GM23338 (cell line): ENCODE data around the gene USH2A.

ENCODE experiments used
- CREB1 ChIP-seq: fragments of 250-450 bp; sonication (Bioruptor Pico); IDR thresholded peaks from 2 replicates; pipeline ENCODE4 v1.5.0; 2020; ENCODE audit warnings: low read depth, mild to moderate bottlenecking, moderate library complexity
- EZH2 ChIP-seq: fragments of 200-600 bp; sonication (generic); IDR thresholded peaks from one replicate; pipeline ENCODE4 v1.8.0; 2017; ENCODE audit warnings: antibody characterized with exemption, mild to moderate bottlenecking, low read depth; ENCODE audit not compliant: unreplicated experiment
- EZH2phosphoT487 ChIP-seq: fragments of 200-600 bp; sonication (generic); IDR thresholded peaks from one replicate; pipeline ENCODE4 v1.8.1; 2018; ENCODE audit warnings: antibody characterized with exemption; ENCODE audit not compliant: unreplicated experiment
- JUNB ChIP-seq: IDR thresholded peaks from one replicate; pipeline ENCODE4 v1.6.1; 2016; ENCODE audit warnings: antibody characterized with exemption; ENCODE audit not compliant: unreplicated experiment
- NANOG ChIP-seq: IDR thresholded peaks from 2 replicates; pipeline ENCODE4 v1.6.1; 2016; ENCODE audit warnings: antibody characterized with exemption, borderline replicate concordance
- POLR2AphosphoS5 ChIP-seq: IDR thresholded peaks from 2 replicates; pipeline ENCODE4 v1.6.1; 2016; ENCODE audit warnings: antibody characterized with exemption, low read depth
- STAT1 ChIP-seq: IDR thresholded peaks from one replicate; pipeline ENCODE4 v1.6.1; 2016; ENCODE audit warnings: antibody characterized with exemption; ENCODE audit not compliant: unreplicated experiment
- ZNF114 ChIP-seq: fragments of 250-450 bp; sonication (Bioruptor Pico); IDR thresholded peaks from 2 replicates; pipeline ENCODE4 v1.5.0; 2020; ENCODE audit warnings: mild to moderate bottlenecking, moderate library complexity
- ZNF331 ChIP-seq: fragments of 250-450 bp; sonication (Bioruptor Pico); IDR thresholded peaks from 2 replicates; pipeline ENCODE4 v1.5.0; 2020; ENCODE audit warnings: low read depth, mild to moderate bottlenecking, moderate library complexity
- TF ChIP-seq, protein P1 (sequence below): IDR thresholded peaks from one replicate; pipeline ENCODE4 v1.6.1; 2018; ENCODE audit warnings: antibody characterized with exemption; ENCODE audit not compliant: unreplicated experiment
- TF ChIP-seq, protein P2 (sequence below), 2 experiments: fragments of 200-600 bp in 1 of 2; sonication (generic) in 1 of 2; conservative IDR thresholded peaks; 2 replicates each; pipeline versions ENCODE4 v1.5.1 to v1.6.1; 2016 to 2017; ENCODE audit warnings: antibody characterized with exemption in 2 of 2, low read depth in 2 of 2, mild to moderate bottlenecking in 2 of 2, moderate library complexity in 1 of 2

DNA sequence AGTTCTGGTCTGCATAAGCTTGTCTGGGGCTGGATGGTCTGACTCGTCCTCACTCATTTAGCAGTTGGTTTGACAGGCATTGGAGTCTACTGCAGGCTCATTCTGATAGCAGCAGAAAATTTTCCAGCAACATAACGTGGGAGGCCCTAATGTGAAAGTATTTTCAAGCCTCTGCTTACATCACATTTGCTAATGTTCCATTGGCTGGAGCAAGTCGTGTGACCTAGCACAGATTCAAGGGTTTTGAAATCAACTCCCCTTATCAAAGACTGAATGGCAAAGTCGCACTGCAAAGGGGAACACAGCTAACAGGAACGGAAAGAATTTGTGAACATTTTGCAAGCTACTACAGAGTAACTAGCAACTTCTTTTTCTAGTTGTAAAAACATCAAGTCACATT is 2.3 kb upstream of the USH2A start:
- no peak for TF ChIP-seq CREB1 (CRISPR knock-in tag)
- TF ChIP-seq, protein P1, sequence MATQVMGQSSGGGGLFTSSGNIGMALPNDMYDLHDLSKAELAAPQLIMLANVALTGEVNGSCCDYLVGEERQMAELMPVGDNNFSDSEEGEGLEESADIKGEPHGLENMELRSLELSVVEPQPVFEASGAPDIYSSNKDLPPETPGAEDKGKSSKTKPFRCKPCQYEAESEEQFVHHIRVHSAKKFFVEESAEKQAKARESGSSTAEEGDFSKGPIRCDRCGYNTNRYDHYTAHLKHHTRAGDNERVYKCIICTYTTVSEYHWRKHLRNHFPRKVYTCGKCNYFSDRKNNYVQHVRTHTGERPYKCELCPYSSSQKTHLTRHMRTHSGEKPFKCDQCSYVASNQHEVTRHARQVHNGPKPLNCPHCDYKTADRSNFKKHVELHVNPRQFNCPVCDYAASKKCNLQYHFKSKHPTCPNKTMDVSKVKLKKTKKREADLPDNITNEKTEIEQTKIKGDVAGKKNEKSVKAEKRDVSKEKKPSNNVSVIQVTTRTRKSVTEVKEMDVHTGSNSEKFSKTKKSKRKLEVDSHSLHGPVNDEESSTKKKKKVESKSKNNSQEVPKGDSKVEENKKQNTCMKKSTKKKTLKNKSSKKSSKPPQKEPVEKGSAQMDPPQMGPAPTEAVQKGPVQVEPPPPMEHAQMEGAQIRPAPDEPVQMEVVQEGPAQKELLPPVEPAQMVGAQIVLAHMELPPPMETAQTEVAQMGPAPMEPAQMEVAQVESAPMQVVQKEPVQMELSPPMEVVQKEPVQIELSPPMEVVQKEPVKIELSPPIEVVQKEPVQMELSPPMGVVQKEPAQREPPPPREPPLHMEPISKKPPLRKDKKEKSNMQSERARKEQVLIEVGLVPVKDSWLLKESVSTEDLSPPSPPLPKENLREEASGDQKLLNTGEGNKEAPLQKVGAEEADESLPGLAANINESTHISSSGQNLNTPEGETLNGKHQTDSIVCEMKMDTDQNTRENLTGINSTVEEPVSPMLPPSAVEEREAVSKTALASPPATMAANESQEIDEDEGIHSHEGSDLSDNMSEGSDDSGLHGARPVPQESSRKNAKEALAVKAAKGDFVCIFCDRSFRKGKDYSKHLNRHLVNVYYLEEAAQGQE, result no peak
- no peak for TF ChIP-seq ZNF331
- TF ChIP-seq, protein P2, sequence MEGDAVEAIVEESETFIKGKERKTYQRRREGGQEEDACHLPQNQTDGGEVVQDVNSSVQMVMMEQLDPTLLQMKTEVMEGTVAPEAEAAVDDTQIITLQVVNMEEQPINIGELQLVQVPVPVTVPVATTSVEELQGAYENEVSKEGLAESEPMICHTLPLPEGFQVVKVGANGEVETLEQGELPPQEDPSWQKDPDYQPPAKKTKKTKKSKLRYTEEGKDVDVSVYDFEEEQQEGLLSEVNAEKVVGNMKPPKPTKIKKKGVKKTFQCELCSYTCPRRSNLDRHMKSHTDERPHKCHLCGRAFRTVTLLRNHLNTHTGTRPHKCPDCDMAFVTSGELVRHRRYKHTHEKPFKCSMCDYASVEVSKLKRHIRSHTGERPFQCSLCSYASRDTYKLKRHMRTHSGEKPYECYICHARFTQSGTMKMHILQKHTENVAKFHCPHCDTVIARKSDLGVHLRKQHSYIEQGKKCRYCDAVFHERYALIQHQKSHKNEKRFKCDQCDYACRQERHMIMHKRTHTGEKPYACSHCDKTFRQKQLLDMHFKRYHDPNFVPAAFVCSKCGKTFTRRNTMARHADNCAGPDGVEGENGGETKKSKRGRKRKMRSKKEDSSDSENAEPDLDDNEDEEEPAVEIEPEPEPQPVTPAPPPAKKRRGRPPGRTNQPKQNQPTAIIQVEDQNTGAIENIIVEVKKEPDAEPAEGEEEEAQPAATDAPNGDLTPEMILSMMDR (conservative IDR thresholded peaks at IDR 0.05; ENCODE audit: low read depth in 2 of 2), result no peak
- TF ChIP-seq POLR2AphosphoS5, result no peak
- TF ChIP-seq EZH2, result no peak
- no peak for TF ChIP-seq NANOG
- TF ChIP-seq ZNF114 (CRISPR knock-in tag), result no peak
- no peak for TF ChIP-seq EZH2phosphoT487
- TF ChIP-seq JUNB, result no peak
- TF ChIP-seq STAT1, result no peak
